CD14-positive monocyte (primary cell): Measurements from ENCODE around the gene TMTC3. TPM values are rescaled to one million over a fixed set of nuclear protein-coding genes. Genes with fewer than 3 reads are reported as not detected.

Experiments
- DNase-seq, 3 donors: peaks; one replicate each; pipeline ENCODE4 v3.0.0-alpha.2; 2011 to 2022
- H2AFZ ChIP-seq: 2 replicates; pipeline ENCODE4 v1.6.0; 2012; ENCODE audit warnings: mild to moderate bottlenecking, low read depth, low read length, inconsistent platforms; ENCODE audit not compliant: insufficient read depth, poor library complexity, severe bottlenecking
- H3K27ac ChIP-seq, 2 donors: 1 replicate in 1 of 2; 2 replicates in 1 of 2; pipeline ENCODE4 v1.5.1; 2012 to 2013; ENCODE audit warnings: low read length in 2 of 2, control low read depth in 1 of 2, inconsistent platforms in 1 of 2, low read depth in 1 of 2, mild to moderate bottlenecking in 1 of 2
- H3K27me3 ChIP-seq, 2 donors: one replicate each; pipeline versions ENCODE4 v1.6.0 to v1.6.1; 2011 to 2013; ENCODE audit warnings: low read length in 2 of 2; ENCODE audit not compliant: control insufficient read depth in 2 of 2, insufficient read depth in 2 of 2
- H3K36me3 ChIP-seq, 2 donors: replicated peaks in 1 of 2; 1 replicate in 1 of 2; 2 replicates in 1 of 2; pipeline versions ENCODE4 v1.5.1 to v1.6.1; 2012 to 2013; ENCODE audit warnings: low read length in 2 of 2, control low read depth in 1 of 2, inconsistent platforms in 1 of 2, mild to moderate bottlenecking in 1 of 2; ENCODE audit not compliant: insufficient read depth in 2 of 2, control insufficient read depth in 1 of 2
- H3K4me1 ChIP-seq, 2 donors: 1 replicate in 1 of 2; 2 replicates in 1 of 2; pipeline versions ENCODE4 v1.5.1 to v1.6.1; 2012 to 2013; ENCODE audit warnings: low read length in 2 of 2, control low read depth in 1 of 2, inconsistent platforms in 1 of 2, mild to moderate bottlenecking in 1 of 2, moderate library complexity in 1 of 2; ENCODE audit not compliant: insufficient read depth in 2 of 2, control insufficient read depth in 1 of 2
- H3K4me2 ChIP-seq: replicated peaks from 2 replicates; pipeline ENCODE3; 2012; ENCODE audit warnings: low read length, moderate library complexity, mild to moderate bottlenecking; ENCODE audit not compliant: poor library complexity, severe bottlenecking; ENCODE audit errors: extremely low read depth
- H3K4me3 ChIP-seq, 3 experiments: fragments of 200-600 bp in 1 of 3; sonication (generic) in 1 of 3; replicated peaks in 1 of 3; 1 replicate in 2 of 3; 2 replicates in 1 of 3; pipeline ENCODE4 v1.5.1; 2011 to 2013; ENCODE audit warnings: low read length in 3 of 3, mild to moderate bottlenecking in 3 of 3, control low read depth in 2 of 3, low read depth in 2 of 3, inconsistent platforms in 1 of 3, moderate library complexity in 1 of 3
- H3K79me2 ChIP-seq: 2 replicates; pipeline ENCODE4 v1.6.0; 2012; ENCODE audit warnings: mild to moderate bottlenecking, control low read depth, inconsistent platforms, low read length, moderate library complexity; ENCODE audit not compliant: insufficient read depth
- H3K9ac ChIP-seq: 2 replicates; pipeline ENCODE4 v1.6.0; 2017; ENCODE audit warnings: low read length, mild to moderate bottlenecking; ENCODE audit not compliant: insufficient read depth, poor library complexity, severe bottlenecking
- H3K9me3 ChIP-seq, 2 donors: replicated peaks in 1 of 2; 1 replicate in 1 of 2; 2 replicates in 1 of 2; pipeline versions ENCODE4 v1.5.1 to v1.6.1; 2012 to 2013; ENCODE audit warnings: low read length in 2 of 2, control low read depth in 1 of 2; ENCODE audit not compliant: control insufficient read depth in 1 of 2, insufficient read depth in 1 of 2
- H4K20me1 ChIP-seq: 2 replicates; pipeline ENCODE4 v1.6.0; 2012; ENCODE audit warnings: mild to moderate bottlenecking, low read length, control low read depth, moderate library complexity; ENCODE audit not compliant: insufficient read depth
- H3K27ac Mint-ChIP-seq, 7 donors: one replicate each; pipeline ENCODE4 v1.8.0; 2020; ENCODE audit warnings: mild to moderate bottlenecking in 7 of 7, mixed read lengths in 7 of 7, moderate library complexity in 6 of 7, inconsistent platforms in 2 of 7
- H3K27me3 Mint-ChIP-seq, 3 donors: one replicate each; pipeline ENCODE4 v1.8.0; 2021 to 2022; ENCODE audit warnings: low read depth in 3 of 3, mild to moderate bottlenecking in 3 of 3, mixed read lengths in 3 of 3, moderate library complexity in 3 of 3, inconsistent platforms in 1 of 3
- H3K36me3 Mint-ChIP-seq, 2 donors: one replicate each; pipeline ENCODE4 v1.8.0; 2020; ENCODE audit warnings: mixed read lengths in 2 of 2, inconsistent platforms in 1 of 2, mild to moderate bottlenecking in 1 of 2
- H3K4me1 Mint-ChIP-seq: one replicate; pipeline ENCODE4 v1.8.0; 2020; ENCODE audit warnings: mild to moderate bottlenecking, mixed read lengths
- H3K4me3 Mint-ChIP-seq, 2 donors: one replicate each; pipeline ENCODE4 v1.8.0; 2020; ENCODE audit warnings: mild to moderate bottlenecking in 2 of 2, mixed read lengths in 2 of 2, moderate library complexity in 1 of 2
- H3K9me3 Mint-ChIP-seq, 7 donors: one replicate each; pipeline ENCODE4 v1.8.0; 2020 to 2022; ENCODE audit warnings: mixed read lengths in 7 of 7, mild to moderate bottlenecking in 6 of 7, moderate library complexity in 6 of 7, inconsistent platforms in 2 of 7
- CTCF ChIP-seq: fragments of 200-600 bp; IDR thresholded peaks from one replicate; pipeline ENCODE4 v1.8.0; 2022; ENCODE audit warnings: antibody characterized with exemption, mild to moderate bottlenecking
- WGBS: methylation state at CpG from one replicate; pipeline ENCODE4 v1.1.5; 2013; ENCODE audit warnings: missing lambda C conversion rate; ENCODE audit not compliant: insufficient coverage; 5-methylcytosine and 5-hydroxymethylcytosine counted together
- intact Hi-C, 2 donors: fragments of 100-400 bp; cut with micrococcal nuclease; formaldehyde crosslinking; loops; one replicate each; pipeline versions ENCODE4 v1.15.0 to v1.15.1; 2023
- polyA plus RNA-seq, 3 donors: library from polyadenylated mRNA; depleted of rRNA in 1 of 3; unstranded in 2 of 3; stranded (reverse) in 1 of 3; fragments of 300-500 nt in 2 of 3; fragments of >200 nt in 1 of 3; fragmentation: Illumina TruSeq in 2 of 3; gene quantifications; 1 replicate in 2 of 3; 2 replicates in 1 of 3; pipeline ENCODE4 v1.2.3, GENCODE V29; 2012 to 2021

The TMTC3 gene
- polyA plus RNA-seq, 3 donors, result 1.1 to 2.2 (median 1.2) TPM

- no peak overlapping the region for H3K4me3 Mint-ChIP-seq
- 100% methylated on average over 1 of the region's 3 CpGs for WGBS
- Histone ChIP-seq H2AFZ (no peak overlapping the region), H3K4me3 (no peak overlapping the region), H3K9me3 (no peaks in the 10 kb centered on the region), H3K79me2 (no peaks in the 10 kb centered on the region), H3K27ac (no peak overlapping the region), H4K20me1 (no peaks in the 10 kb centered on the region), H3K4me2 (no peak overlapping the region), H3K27me3 (no peaks in the 10 kb centered on the region), H3K4me1 (no peaks in the 10 kb centered on the region), H3K9ac (no peak overlapping the region), H3K36me3 (peaks cover 14 to 74% of the 10 kb centered on the region in 2 donors)
- no peak for TF ChIP-seq CTCF
- H3K4me1 Mint-ChIP-seq, result no peaks in the 10 kb centered on the region
- peaks cover 53 to 74% of the 10 kb centered on the region in 2 donors for H3K36me3 Mint-ChIP-seq
- intact Hi-C loops, result no loop called here
- no peaks in the 10 kb centered on the region for H3K27me3 Mint-ChIP-seq
- H3K27ac Mint-ChIP-seq, result no peak overlapping the region
- peaks cover 0 to 1% (median 0%) of the 10 kb centered on the region in 7 donors for H3K9me3 Mint-ChIP-seq
- DNase-seq, result no peak
These were observed 33.4 kb downstream of the TMTC3 start for GRCh38 chr12:88175544-88175943.

GRCh38 chr12:88179436-88180014, 37.4 kb downstream of the TMTC3 start:
- H3K27me3 ChIP-seq, result no peaks in the 10 kb centered on the region
- no peak overlapping the region for H3K27ac ChIP-seq
- no peak overlapping the region for H3K4me2 ChIP-seq
- peaks cover 45 to 77% of the 10 kb centered on the region in 2 donors for H3K36me3 Mint-ChIP-seq
- no peak overlapping the region for H3K4me3 ChIP-seq
- H3K27me3 Mint-ChIP-seq, result no peaks in the 10 kb centered on the region
- H3K9ac ChIP-seq, result no peak overlapping the region
- TF ChIP-seq CTCF, result no peak
- H2AFZ ChIP-seq, result no peak overlapping the region
- no peak overlapping the region for H3K27ac Mint-ChIP-seq
- no peaks in the 10 kb centered on the region for H4K20me1 ChIP-seq
- H3K4me1 Mint-ChIP-seq, result no peaks in the 10 kb centered on the region
- intact Hi-C loops, result no loop called here
- H3K79me2 ChIP-seq, result no peaks in the 10 kb centered on the region
- 97% methylated on average over 4 of the region's 6 CpGs for WGBS
- no peak overlapping the region for H3K4me3 Mint-ChIP-seq
- DNase-seq, result no peak
- H3K4me1 ChIP-seq, result no peaks in the 10 kb centered on the region
- no peaks in the 10 kb centered on the region for H3K9me3 ChIP-seq
- peaks cover 0 to 8% (median 1%) of the 10 kb centered on the region in 7 donors for H3K9me3 Mint-ChIP-seq
- H3K36me3 ChIP-seq, result peaks cover 7 to 78% of the 10 kb centered on the region in 2 donors
